Hepatocyte (in vitro differentiated cells): Measurements from ENCODE around the gene ITPA. TPM values are rescaled to one million over a fixed set of nuclear protein-coding genes. Genes with fewer than 3 reads are reported as not detected.

Source experiments
- DNase-seq: peaks from one replicate; pipeline ENCODE4 v3.0.0-alpha.2; 2016; ENCODE audit warnings: low spot score
- H2AFZ ChIP-seq: fragments of 200-600 bp; sonication (generic); 2 replicates; pipeline ENCODE4 v1.6.0; 2016; ENCODE audit warnings: antibody characterized with exemption, mild to moderate bottlenecking
- H3K27ac ChIP-seq: fragments of 200-600 bp; sonication (generic); 2 replicates; pipeline ENCODE4 v1.5.1; 2016; ENCODE audit warnings: mild to moderate bottlenecking
- H3K27me3 ChIP-seq: fragments of 200-600 bp; sonication (generic); 2 replicates; pipeline ENCODE4 v1.6.1; 2016
- H3K36me3 ChIP-seq: fragments of 200-600 bp; sonication (generic); replicated peaks from 2 replicates; pipeline ENCODE4 v1.5.1; 2016; ENCODE audit warnings: low read depth; ENCODE audit not compliant: insufficient read depth
- H3K4me1 ChIP-seq: fragments of 200-600 bp; sonication (generic); 2 replicates; pipeline ENCODE4 v1.5.1; 2016; ENCODE audit warnings: mild to moderate bottlenecking, moderate library complexity; ENCODE audit not compliant: insufficient read depth
- H3K4me2 ChIP-seq: fragments of 200-600 bp; sonication (generic); 2 replicates; pipeline ENCODE4 v1.6.0; 2016
- H3K4me3 ChIP-seq: fragments of 200-600 bp; sonication (generic); 2 replicates; pipeline ENCODE4 v1.5.1; 2016; ENCODE audit warnings: mild to moderate bottlenecking
- H3K79me2 ChIP-seq: fragments of 200-600 bp; sonication (generic); 2 replicates; pipeline ENCODE4 v1.6.0; 2017; ENCODE audit warnings: mild to moderate bottlenecking
- H3K9me2 ChIP-seq: fragments of 200-600 bp; sonication (generic); replicated peaks from 2 replicates; pipeline ENCODE4 v1.6.0; 2017; ENCODE audit warnings: mild to moderate bottlenecking; ENCODE audit not compliant: insufficient read depth
- H3K9me3 ChIP-seq: fragments of 200-600 bp; sonication (generic); 2 replicates; pipeline ENCODE4 v1.5.1; 2016; ENCODE audit warnings: low read depth, mild to moderate bottlenecking
- H4K20me1 ChIP-seq: fragments of 200-600 bp; sonication (generic); 2 replicates; pipeline ENCODE4 v1.6.0; 2016; ENCODE audit warnings: mild to moderate bottlenecking; ENCODE audit not compliant: insufficient read depth, poor library complexity, severe bottlenecking
- CTCF ChIP-seq: fragments of 200-600 bp; sonication (generic); IDR thresholded peaks from 2 replicates; pipeline ENCODE4 v1.5.1; 2016; ENCODE audit warnings: antibody characterized with exemption, mild to moderate bottlenecking; ENCODE audit not compliant: poor library complexity
- EZH2 ChIP-seq: fragments of 200-600 bp; sonication (generic); IDR thresholded peaks from 2 replicates; pipeline ENCODE4 v1.6.1; 2016; ENCODE audit warnings: antibody characterized with exemption, mild to moderate bottlenecking, borderline replicate concordance
- EZH2phosphoT487 ChIP-seq: fragments of 200-600 bp; sonication (generic); IDR thresholded peaks from one replicate; pipeline ENCODE4 v1.6.1; 2018; ENCODE audit warnings: antibody characterized with exemption, mild to moderate bottlenecking, low read depth, moderate library complexity; ENCODE audit not compliant: unreplicated experiment, severe bottlenecking
- WGBS: methylation state at CpG from one replicate; pipeline ENCODE4 v1.1.6; 2016; ENCODE audit warnings: low lambda C conversion rate; ENCODE audit errors: missing lambda C conversion rate; 5-methylcytosine and 5-hydroxymethylcytosine counted together
- polyA plus RNA-seq: library from polyadenylated mRNA; unstranded; fragments of >200 nt; fragmentation: Nextera tagmentation; extraction: Ambion mirVana; gene quantifications from 2 replicates; pipeline ENCODE4 v1.2.1, GENCODE V29; 2016
- total RNA-seq: library from RNA; depleted of rRNA; stranded (reverse); fragments of >200 nt; gene quantifications from 2 replicates; pipeline ENCODE4 v1.2.3, GENCODE V29; 2014

Gene ITPA
- total and polyA plus RNA-seq, 2 experiments from 2014 or later = 33.5 to 48.2 TPM

GRCh38 chr20:3242172-3242692 is 32.9 kb downstream of the ITPA start:
- 70% methylated on average over 6 of the region's 6 CpGs for WGBS
- no peak overlapping the region for H2AFZ ChIP-seq
- H3K36me3 ChIP-seq = no peaks in the 10 kb centered on the region
- H3K27ac ChIP-seq = no peak overlapping the region
- DNase-seq = no peak
- no peaks in the 10 kb centered on the region for H3K4me1 ChIP-seq
- H3K27me3 ChIP-seq = peaks cover 41% of the 10 kb centered on the region
- H4K20me1 ChIP-seq = no peaks in the 10 kb centered on the region
- H3K9me3 ChIP-seq = no peaks in the 10 kb centered on the region
- H3K4me3 ChIP-seq = no peak overlapping the region
- no peak for TF ChIP-seq EZH2phosphoT487
- TF ChIP-seq CTCF = no peak
- TF ChIP-seq EZH2 = no peak
- no peaks in the 10 kb centered on the region for H3K79me2 ChIP-seq
- no peak overlapping the region for H3K4me2 ChIP-seq
- H3K9me2 ChIP-seq = no peaks in the 10 kb centered on the region

- TF ChIP-seq EZH2 = no peak
- TF ChIP-seq CTCF = no peak
- no peak for TF ChIP-seq EZH2phosphoT487
- Histone ChIP-seq H3K4me2 (no peak overlapping the region), H3K27me3 (peaks cover 36% of the 10 kb centered on the region), H3K36me3 (no peaks in the 10 kb centered on the region), H3K27ac (no peak overlapping the region), H3K9me3 (no peaks in the 10 kb centered on the region), H2AFZ (no peak overlapping the region), H3K79me2 (no peaks in the 10 kb centered on the region), H3K9me2 (no peaks in the 10 kb centered on the region), H4K20me1 (no peaks in the 10 kb centered on the region), H3K4me3 (no peak overlapping the region), H3K4me1 (peaks cover 5% of the 10 kb centered on the region)
- WGBS = 73% methylated on average over 11 of the region's 11 CpGs
- DNase-seq = no peak
Measured at GRCh38 chr20:3243718-3244358, 34.5 kb downstream of the ITPA start.

- Histone ChIP-seq H3K4me2 (no peak overlapping the region), H3K27ac (no peak overlapping the region), H2AFZ (no peak overlapping the region), H3K9me3 (no peaks in the 10 kb centered on the region), H3K9me2 (no peaks in the 10 kb centered on the region), H3K27me3 (peaks cover 37% of the 10 kb centered on the region), H4K20me1 (no peaks in the 10 kb centered on the region), H3K36me3 (no peaks in the 10 kb centered on the region), H3K4me1 (peaks cover 8% of the 10 kb centered on the region), H3K79me2 (no peaks in the 10 kb centered on the region), H3K4me3 (no peak overlapping the region)
- WGBS = 88% methylated on average over 1 of the region's 1 CpG
- DNase-seq = no peak
- TF ChIP-seq CTCF = no peak
- no peak for TF ChIP-seq EZH2phosphoT487
- no peak for TF ChIP-seq EZH2
Measured at GRCh38 chr20:3244613-3245012, 35.3 kb downstream of the ITPA start.
